ENCODE data around the gene UGP2. TPM values are rescaled to one million over a fixed set of nuclear protein-coding genes. Genes with fewer than 3 reads are reported as not detected.

The UGP2 gene
- total and polyA plus RNA-seq, 10 of the 15 experiments (the other 5 are each of a cell fraction or from before 2014, with no cell fraction given): 40.8 to 98.3 (median 76.1) TPM

GRCh38 chr2:63817382-63817781 lies 24.3 kb upstream of the UGP2 start (continued):
- TF ChIP-seq BRCA1 (IDR thresholded peaks at IDR 0.05; ENCODE audit: low read depth, low read length): no peak

GRCh38 chr2:63818271-63818670 lies 23.4 kb upstream of the UGP2 start:
- no peaks in the 10 kb centered on the region for H3K9me3 ChIP-seq (replicated peaks; ENCODE audit: control insufficient read depth, insufficient read depth, low read length)
- no peak overlapping the region for H3K9ac ChIP-seq (ENCODE audit: control insufficient read depth, insufficient read depth, low read length)
- H3K4me3 ChIP-seq: no peak overlapping the region
- no peaks in the 10 kb centered on the region for H4K20me1 ChIP-seq (ENCODE audit: control insufficient read depth, insufficient read depth)
- intact Hi-C loops (cut with micrococcal nuclease; ENCODE audit: unreplicated experiment): no loop called here
- ChIA-PET CTCF (no interaction called here), RAD21 (ENCODE audit: unreplicated experiment) (no interaction called here), POLR2A (no interaction called here), SMC1A (ENCODE audit: uncharacterized antibody, unreplicated experiment) (interaction anchor here (0.5 kb wide), 1 partner anchor 43 kb away, joined by 3 read pairs; no protein-coding TSS in a partner anchor)
- no peaks in the 10 kb centered on the region for H3K79me2 ChIP-seq (ENCODE audit: control insufficient read depth, insufficient read depth, low read length)
- FAIRE-seq: no peak
- no peak for DNase-seq (ENCODE audit: low read depth, low spot score)
- TF ChIP-seq ESRRA (IDR thresholded peaks at IDR 0.05; ENCODE audit: low read length): no peak
- no peak for TF ChIP-seq CREM (IDR thresholded peaks at IDR 0.05; ENCODE audit: low read depth)
- no peak for TF ChIP-seq PML (IDR thresholded peaks at IDR 0.05; ENCODE audit: low read length)
- no peak for TF ChIP-seq RFX5 (IDR thresholded peaks at IDR 0.05; ENCODE audit: low read depth, low read length)
- TF ChIP-seq ZBTB33 (IDR thresholded peaks at IDR 0.05): no peak
- TF ChIP-seq HCFC1 (IDR thresholded peaks at IDR 0.05; ENCODE audit: low read length): no peak
- TF ChIP-seq SIN3A (IDR thresholded peaks at IDR 0.05; ENCODE audit: low read depth, low read length): no peak
- no peak for TF ChIP-seq WRNIP1 (IDR thresholded peaks at IDR 0.05; ENCODE audit: borderline replicate concordance, low read depth, low read length)
- no peak for TF ChIP-seq ZSCAN29 (IDR thresholded peaks at IDR 0.05)
- no peak for TF ChIP-seq SMC3 (IDR thresholded peaks at IDR 0.05; ENCODE audit: borderline replicate concordance, low read length)
- no peak for TF ChIP-seq EED (IDR thresholded peaks at IDR 0.05; ENCODE audit: low read depth)
- no peaks in the 10 kb centered on the region for H3K36me3 ChIP-seq (ENCODE audit: control insufficient read depth in 2 of 2, insufficient read depth in 2 of 2, low read length in 1 of 2)
- ATAC-seq: no peak
- no peak overlapping the region for H2AFZ ChIP-seq (ENCODE audit: control insufficient read depth, low read depth, low read length)
- 63% methylated on average over 2 of the region's 2 CpGs for WGBS (ENCODE audit: insufficient coverage, insufficient replicate concordance, low lambda C conversion rate, missing lambda C conversion rate)
- no TSS peak for BruUV-seq (replicated peaks)
- in situ Hi-C loops (cut with MboI): no loop called here
- no peaks in the 10 kb centered on the region for H3K27me3 ChIP-seq (replicated peaks in 1 of 2; ENCODE audit: control insufficient read depth in 2 of 2, insufficient read depth in 2 of 2, low read length in 1 of 2)
- H3K4me1 ChIP-seq (ENCODE audit: control insufficient read depth, insufficient read depth, low read length): peaks cover 3% of the 10 kb centered on the region; the same call in 1 of the 2 replicates
- H3K27ac ChIP-seq (ENCODE audit: control insufficient read depth, insufficient read depth): no peak overlapping the region
- no peak overlapping the region for H3K4me2 ChIP-seq (ENCODE audit: control insufficient read depth, insufficient read depth)
